Gastroesophageal sphincter (tissue), 4 donors: ENCODE data around the gene IL22RA2. TPM values are rescaled to one million over a fixed set of nuclear protein-coding genes. Genes with fewer than 3 reads are reported as not detected.

ENCODE experiments used
- ATAC-seq: fragments of 150-250 bp; one replicate; pipeline ENCODE4 v1.9.1; 2016; ENCODE audit warnings: mild to moderate bottlenecking, moderate library complexity
- H3K27ac ChIP-seq, 4 donors: fragments of 200-600 bp; sonication (generic) in 3 of 4; 1 replicate in 3 of 4; 2 replicates in 1 of 4; pipeline ENCODE4 v1.5.1; 2016 to 2019
- H3K27me3 ChIP-seq: fragments of 200-600 bp; sonication (generic); one replicate; pipeline ENCODE4 v1.5.1; 2019
- H3K36me3 ChIP-seq, 2 donors: fragments of 200-600 bp; sonication (generic); one replicate each; pipeline ENCODE4 v1.5.1; 2019; ENCODE audit warnings: control low read depth in 1 of 2
- H3K4me1 ChIP-seq, 3 donors: fragments of 200-600 bp; sonication (generic); 1 replicate in 2 of 3; 2 replicates in 1 of 3; pipeline ENCODE4 v1.5.1; 2016 to 2019; ENCODE audit warnings: control low read depth in 2 of 3
- H3K4me3 ChIP-seq, 2 donors: fragments of 200-600 bp; sonication (generic); one replicate each; pipeline ENCODE4 v1.5.1; 2019; ENCODE audit warnings: mild to moderate bottlenecking in 1 of 2, moderate library complexity in 1 of 2
- H3K9me3 ChIP-seq, 3 donors: fragments of 200-600 bp; sonication (generic); one replicate each; pipeline ENCODE4 v1.5.1; 2017 to 2019; ENCODE audit warnings: control low read depth in 2 of 3
- CTCF ChIP-seq, 4 experiments: fragments of 200-600 bp in 2 of 4; fragments of 450-650 bp in 2 of 4; sonication (generic) in 1 of 4; IDR thresholded peaks; one replicate each; pipeline ENCODE4 v1.5.1; 2017 to 2019; ENCODE audit warnings: antibody characterized with exemption in 4 of 4, mild to moderate bottlenecking in 2 of 4, moderate library complexity in 2 of 4
- EP300 ChIP-seq: sonication (generic); formaldehyde crosslinking; IDR thresholded peaks from one replicate; pipeline ENCODE4 v1.6.1; 2017; ENCODE audit warnings: antibody characterized with exemption, mild to moderate bottlenecking
- POLR2A ChIP-seq, 2 donors: fragments of 450-650 bp; IDR thresholded peaks; one replicate each; pipeline ENCODE4 v1.6.1; 2017; ENCODE audit warnings: antibody characterized with exemption in 2 of 2, mild to moderate bottlenecking in 2 of 2, moderate library complexity in 1 of 2
- POLR2AphosphoS5 ChIP-seq: sonication (generic); formaldehyde crosslinking; IDR thresholded peaks from one replicate; pipeline ENCODE4 v1.6.1; 2017; ENCODE audit warnings: antibody characterized with exemption
- WGBS, 2 donors: methylation state at CpG; one replicate each; pipeline ENCODE4 v1.1.5; 2018; ENCODE audit warnings: low coverage in 1 of 2; 5-methylcytosine and 5-hydroxymethylcytosine counted together
- total RNA-seq, 4 donors: library from RNA; depleted of rRNA; stranded (reverse); fragments of >200 nt; gene quantifications; one replicate each; pipeline ENCODE4 v1.1.0, GENCODE V29; 2016

Gene IL22RA2, protein sequence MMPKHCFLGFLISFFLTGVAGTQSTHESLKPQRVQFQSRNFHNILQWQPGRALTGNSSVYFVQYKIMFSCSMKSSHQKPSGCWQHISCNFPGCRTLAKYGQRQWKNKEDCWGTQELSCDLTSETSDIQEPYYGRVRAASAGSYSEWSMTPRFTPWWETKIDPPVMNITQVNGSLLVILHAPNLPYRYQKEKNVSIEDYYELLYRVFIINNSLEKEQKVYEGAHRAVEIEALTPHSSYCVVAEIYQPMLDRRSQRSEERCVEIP
- total RNA-seq = not detected

DNA sequence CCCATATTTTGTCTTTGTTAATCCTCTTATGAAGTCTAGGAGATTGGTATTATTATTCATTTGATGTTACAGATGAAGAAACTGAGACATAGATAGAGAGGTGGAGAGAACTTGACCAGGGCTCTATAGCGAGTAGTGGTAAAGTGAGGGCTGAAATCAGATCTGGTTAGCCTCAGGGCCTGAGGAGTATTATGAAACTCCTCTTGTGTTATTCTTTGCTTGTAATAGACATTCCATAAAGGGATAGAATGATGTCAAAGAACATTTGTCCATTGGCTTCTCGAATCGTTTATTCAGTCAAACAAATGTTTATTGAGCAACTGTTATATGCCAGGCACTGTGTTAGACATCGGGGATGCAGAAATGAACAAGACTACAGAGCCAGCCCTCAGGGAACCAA, at the start of gene IL22RA2:
Gene IL22RA2, minus strand, starts transcription at position 144 of the 400 bp plus-strand sequence. CDS start 11,895 bp downstream, outside the sequence.
- no peaks in the 10 kb centered on the region for H3K9me3 ChIP-seq
- H3K27ac ChIP-seq = no peak within 1 kb of the TSS
- ATAC-seq = no peak
- no peaks in the 10 kb centered on the region for H3K36me3 ChIP-seq
- WGBS, 2 donors = 91 to 100% methylated on average over 4 of the region's 4 CpGs
- no peaks in the 10 kb centered on the region for H3K4me1 ChIP-seq
- TF ChIP-seq POLR2A (IDR thresholded peaks at IDR 0.05) (no peak), CTCF (IDR thresholded peaks at IDR 0.05) (no peak), POLR2AphosphoS5 (no peak), EP300 (no peak)
- no peak within 1 kb of the TSS for H3K4me3 ChIP-seq
- H3K27me3 ChIP-seq = no peaks in the 10 kb centered on the region

DNA sequence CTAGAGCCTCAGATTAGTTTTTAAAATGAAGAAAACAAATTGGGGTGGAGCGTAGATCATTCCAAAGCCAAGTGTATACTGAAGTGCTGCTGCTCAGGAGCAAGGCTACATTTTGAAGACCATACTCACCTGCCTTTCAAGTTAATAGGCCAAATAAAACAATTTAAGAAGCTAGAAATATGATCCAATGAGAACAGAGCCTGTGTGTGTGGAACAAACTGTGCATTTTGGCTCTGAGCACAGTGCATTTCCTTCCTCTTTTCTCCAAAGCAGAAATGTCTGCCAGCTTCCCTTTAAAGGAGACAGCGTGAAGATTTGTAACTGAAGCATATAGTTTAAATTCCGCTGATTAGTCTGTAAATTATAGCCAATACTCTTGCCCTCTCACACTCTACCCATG, 48.9 kb upstream of the IL22RA2 start:
- no peak for TF ChIP-seq POLR2AphosphoS5
- no peak for TF ChIP-seq CTCF (IDR thresholded peaks at IDR 0.05)
- Histone ChIP-seq H3K27me3 (no peaks in the 10 kb centered on the region), H3K9me3 (no peaks in the 10 kb centered on the region), H3K36me3 (no peaks in the 10 kb centered on the region), H3K4me1 (peaks cover 4 to 45% (median 4%) of the 10 kb centered on the region in 3 donors), H3K4me3 (no peak overlapping the region), H3K27ac (peak overlapping the region; percentile 13 to 70 (median 56))
- ATAC-seq = no peak
- WGBS, 2 donors = 39 to 52% methylated on average over 3 of the region's 3 CpGs

- TF ChIP-seq POLR2AphosphoS5 = no peak
- no peak for TF ChIP-seq CTCF (IDR thresholded peaks at IDR 0.05)
- no peak for TF ChIP-seq EP300
- no peak for TF ChIP-seq POLR2A (IDR thresholded peaks at IDR 0.05)
- Histone ChIP-seq H3K9me3 (no peaks in the 10 kb centered on the region), H3K4me3 (peak overlapping the region; percentile 75 to 83), H3K27me3 (no peaks in the 10 kb centered on the region), H3K27ac (peak overlapping the region; percentile 89 to 99 (median 96)), H3K36me3 (no peaks in the 10 kb centered on the region), H3K4me1 (peaks cover 6 to 63% (median 15%) of the 10 kb centered on the region in 3 donors)
- 61 to 68% methylated on average over 5 to 6 of the region's 6 CpGs for WGBS, 2 donors
- no peak for ATAC-seq
These were observed 46.3 kb upstream of the IL22RA2 start for GRCh38 chr6:137219664-137220252.

- TF ChIP-seq CTCF (IDR thresholded peaks at IDR 0.05) = no peak
- no peak for TF ChIP-seq EP300
- peak; percentile 98 for TF ChIP-seq POLR2AphosphoS5
- TF ChIP-seq POLR2A (IDR thresholded peaks at IDR 0.05) = peak; percentile 94 to 96
- ATAC-seq = peak; percentile 97
- no peaks in the 10 kb centered on the region for H3K36me3 ChIP-seq
- peak within 1 kb of the TSS; percentile 89 to 99 (median 96) for H3K27ac ChIP-seq
- H3K27me3 ChIP-seq = no peaks in the 10 kb centered on the region
- H3K4me1 ChIP-seq = peaks cover 6 to 70% (median 18%) of the 10 kb centered on the region in 3 donors
- no peaks in the 10 kb centered on the region for H3K9me3 ChIP-seq
- H3K4me3 ChIP-seq = peak within 1 kb of the TSS; percentile 75 to 83
- 0 to 1% methylated on average over 4 to 29 of the region's 64 CpGs for WGBS, 2 donors
These were observed 45.6 kb upstream of the IL22RA2 start, which contains the start of gene IFNGR1 for GRCh38 chr6:137218917-137219663. Gene IFNGR1 (minus strand): TSS chr6:137219385. CDS start chr6:137219327, 58 bp downstream.
